Measurements from ENCODE around the gene CROCC2. TPM values are rescaled to one million over a fixed set of nuclear protein-coding genes. Genes with fewer than 3 reads are reported as not detected.

Gene CROCC2
- polyA plus RNA-seq, 1 donor: 0.09 TPM

- Histone ChIP-seq H3K4me3 (ENCODE audit: low read length) (no peak overlapping the region), H3K9me3 (ENCODE audit: control insufficient read depth, low read depth, low read length) (peaks cover 2% of the 10 kb centered on the region), H3K27me3 (ENCODE audit: control insufficient read depth, insufficient read depth, low read length) (peaks cover 25% of the 10 kb centered on the region), H3K36me3 (ENCODE audit: control insufficient read depth, insufficient read depth, low read length) (no peaks in the 10 kb centered on the region), H3K4me1 (ENCODE audit: control insufficient read depth, insufficient read depth, low read length) (peaks cover 3% of the 10 kb centered on the region), H3K27ac (ENCODE audit: low read length) (no peak overlapping the region)
- no peak for DNase-seq
- WGBS (ENCODE audit: insufficient coverage, low lambda C conversion rate): 70% methylated on average over 2 of the region's 20 CpGs
These were observed 5.6 kb downstream of the CROCC2 start for GRCh38 chr2:240911641-240912265.

DNA sequence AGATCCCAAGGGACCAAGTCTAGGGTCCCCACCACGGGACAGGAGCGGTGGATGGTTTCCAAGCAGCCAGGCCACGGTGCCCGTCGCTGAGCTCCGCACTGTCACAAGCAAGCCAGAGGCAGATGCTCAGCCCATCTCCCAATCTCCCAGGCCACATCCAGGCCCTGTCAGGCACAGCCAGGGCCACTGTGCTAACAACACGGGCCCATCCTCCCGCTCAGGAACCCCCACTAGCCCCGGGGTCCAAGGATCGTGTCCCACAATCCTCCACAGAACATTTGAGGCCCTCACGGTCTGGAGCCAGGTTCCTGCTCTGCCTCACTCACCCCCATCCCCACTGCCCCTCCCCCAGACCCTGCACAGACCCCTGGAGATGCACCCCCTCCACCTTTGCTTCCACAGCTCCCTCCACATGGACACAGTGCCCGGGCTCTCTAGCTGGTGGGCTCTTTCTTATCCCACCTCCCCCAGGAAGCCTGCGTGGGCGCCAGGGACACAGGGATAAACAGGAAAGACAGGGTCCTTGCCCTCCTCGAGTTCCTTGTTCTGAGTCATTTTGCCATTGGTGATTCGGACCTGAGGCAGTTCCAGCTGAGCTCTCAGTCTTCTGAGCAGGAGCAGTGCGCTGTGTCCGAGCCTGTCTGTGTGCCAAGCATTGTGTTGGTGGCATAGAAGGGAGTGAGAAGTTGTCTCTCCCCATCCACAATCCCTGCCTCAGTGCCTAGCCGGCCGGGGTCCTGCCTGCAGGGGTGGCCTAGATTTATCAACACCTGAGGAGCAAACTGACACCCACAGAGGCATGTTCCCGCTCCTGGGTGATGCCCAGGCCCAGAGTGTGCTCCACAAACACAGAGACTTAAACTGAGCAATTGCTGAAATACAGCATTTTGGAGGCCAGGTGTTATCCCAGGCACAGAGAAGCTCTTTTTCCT, 7.0 kb downstream of the CROCC2 start:
- no CpG with 5 or more reads among the region's 21 CpGs for WGBS (ENCODE audit: insufficient coverage, low lambda C conversion rate)
- Histone ChIP-seq H3K9me3 (ENCODE audit: control insufficient read depth, low read depth, low read length) (peaks cover 2% of the 10 kb centered on the region), H3K36me3 (ENCODE audit: control insufficient read depth, insufficient read depth, low read length) (no peaks in the 10 kb centered on the region), H3K27ac (ENCODE audit: low read length) (no peak overlapping the region), H3K27me3 (ENCODE audit: control insufficient read depth, insufficient read depth, low read length) (peaks cover 22% of the 10 kb centered on the region), H3K4me1 (ENCODE audit: control insufficient read depth, insufficient read depth, low read length) (peaks cover 10% of the 10 kb centered on the region), H3K4me3 (ENCODE audit: low read length) (no peak overlapping the region)
- DNase-seq: no peak

GRCh38 chr2:240913810-240914644, 7.9 kb downstream of the CROCC2 start:
- Histone ChIP-seq H3K4me1 (ENCODE audit: control insufficient read depth, insufficient read depth, low read length) (peaks cover 10% of the 10 kb centered on the region), H3K27ac (ENCODE audit: low read length) (no peak overlapping the region), H3K36me3 (ENCODE audit: control insufficient read depth, insufficient read depth, low read length) (no peaks in the 10 kb centered on the region), H3K4me3 (ENCODE audit: low read length) (no peak overlapping the region), H3K27me3 (ENCODE audit: control insufficient read depth, insufficient read depth, low read length) (peaks cover 22% of the 10 kb centered on the region), H3K9me3 (ENCODE audit: control insufficient read depth, low read depth, low read length) (peaks cover 2% of the 10 kb centered on the region)
- no CpG with 5 or more reads among the region's 36 CpGs for WGBS (ENCODE audit: insufficient coverage, low lambda C conversion rate)
- no peak for DNase-seq

GRCh38 chr2:240914645-240915525, 8.7 kb downstream of the CROCC2 start:
- Histone ChIP-seq H3K9me3 (ENCODE audit: control insufficient read depth, low read depth, low read length) (peaks cover 2% of the 10 kb centered on the region), H3K4me3 (ENCODE audit: low read length) (no peak overlapping the region), H3K36me3 (ENCODE audit: control insufficient read depth, insufficient read depth, low read length) (no peaks in the 10 kb centered on the region), H3K27me3 (ENCODE audit: control insufficient read depth, insufficient read depth, low read length) (peaks cover 22% of the 10 kb centered on the region), H3K4me1 (ENCODE audit: control insufficient read depth, insufficient read depth, low read length) (peaks cover 10% of the 10 kb centered on the region), H3K27ac (ENCODE audit: low read length) (no peak overlapping the region)
- no peak for DNase-seq
- WGBS (ENCODE audit: insufficient coverage, low lambda C conversion rate): no CpG with 5 or more reads among the region's 25 CpGs

DNA sequence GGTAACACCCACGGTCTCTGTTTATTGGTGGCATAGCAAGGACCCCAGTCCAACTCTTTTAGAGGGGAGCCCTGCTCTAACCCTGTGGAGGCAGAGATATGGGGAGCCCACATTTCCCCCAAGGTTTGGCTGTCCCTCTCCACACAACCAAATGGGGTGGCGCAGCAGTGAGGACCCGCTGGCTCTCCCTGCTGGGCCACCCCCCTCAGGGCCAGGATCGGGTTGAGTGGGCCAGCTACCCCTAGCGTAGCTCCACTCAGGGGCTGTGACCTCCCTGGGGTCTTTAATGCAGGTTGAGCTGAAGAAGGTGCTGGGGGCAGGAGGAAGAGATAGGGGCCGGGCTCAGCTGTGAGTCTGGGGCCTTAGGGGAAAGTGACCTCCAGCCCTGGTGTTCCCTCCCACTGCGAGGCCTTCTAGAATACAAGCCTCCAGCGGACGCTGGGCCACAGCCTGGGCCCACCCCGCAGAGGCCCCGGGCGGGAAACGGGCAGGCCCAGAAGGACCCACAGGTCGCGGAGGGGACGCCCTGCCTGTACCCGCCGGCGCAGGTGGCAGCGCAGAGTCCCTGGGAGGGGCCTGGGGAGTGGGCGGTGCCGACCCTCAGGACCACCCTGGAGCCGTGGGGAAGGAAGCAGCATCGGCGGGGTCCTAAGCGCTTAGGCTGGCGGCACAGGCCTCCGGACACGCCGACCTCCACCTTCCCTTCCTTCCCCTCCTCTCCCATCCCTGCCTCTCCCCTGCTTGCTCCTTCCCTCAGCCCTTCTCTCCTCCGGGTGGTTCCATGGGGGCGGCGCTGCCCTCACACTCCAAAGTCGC, 9.6 kb downstream of the CROCC2 start:
- peaks cover 22% of the 10 kb centered on the region for H3K27me3 ChIP-seq (ENCODE audit: control insufficient read depth, insufficient read depth, low read length)
- peaks cover 10% of the 10 kb centered on the region for H3K4me1 ChIP-seq (ENCODE audit: control insufficient read depth, insufficient read depth, low read length)
- WGBS (ENCODE audit: insufficient coverage, low lambda C conversion rate): no CpG with 5 or more reads among the region's 34 CpGs

DNA sequence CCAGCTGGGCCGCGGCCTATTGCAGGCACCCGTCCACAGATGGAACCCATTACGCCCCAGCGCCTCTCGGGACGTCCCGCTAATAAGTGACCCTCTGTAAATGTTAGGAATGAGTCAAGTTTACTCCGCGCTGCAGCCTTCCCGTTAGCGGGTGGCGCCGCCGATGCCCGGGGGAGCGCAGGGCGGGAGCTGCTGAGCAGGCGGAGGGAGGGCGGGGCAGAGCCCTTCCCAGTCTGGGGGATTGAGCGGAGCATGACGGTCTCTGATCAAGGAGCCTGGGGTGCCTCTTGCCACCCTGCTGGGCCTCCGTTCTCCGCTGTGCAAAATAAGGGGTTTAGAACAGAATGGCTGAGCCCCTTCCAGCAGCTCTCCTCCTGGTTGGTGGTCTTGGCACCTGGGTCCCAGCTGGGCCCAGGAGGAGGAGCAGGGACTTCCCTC, 10.5 kb downstream of the CROCC2 start:
- no CpG with 5 or more reads among the region's 24 CpGs for WGBS (ENCODE audit: insufficient coverage, low lambda C conversion rate)
- Histone ChIP-seq H3K4me1 (ENCODE audit: control insufficient read depth, insufficient read depth, low read length) (peaks cover 10% of the 10 kb centered on the region), H3K36me3 (ENCODE audit: control insufficient read depth, insufficient read depth, low read length) (no peaks in the 10 kb centered on the region), H3K27me3 (ENCODE audit: control insufficient read depth, insufficient read depth, low read length) (peaks cover 22% of the 10 kb centered on the region), H3K4me3 (ENCODE audit: low read length) (no peak overlapping the region), H3K27ac (ENCODE audit: low read length) (no peak overlapping the region), H3K9me3 (ENCODE audit: control insufficient read depth, low read depth, low read length) (peaks cover 2% of the 10 kb centered on the region)
- peak in 1 of 2 donors; percentile 47 for DNase-seq

More for the DNA sequence above, 9.6 kb downstream of the CROCC2 start:
- no peak for DNase-seq
- Histone ChIP-seq H3K9me3 (ENCODE audit: control insufficient read depth, low read depth, low read length) (peaks cover 2% of the 10 kb centered on the region), H3K36me3 (ENCODE audit: control insufficient read depth, insufficient read depth, low read length) (no peaks in the 10 kb centered on the region), H3K4me3 (ENCODE audit: low read length) (no peak overlapping the region), H3K27ac (ENCODE audit: low read length) (no peak overlapping the region)

DNA sequence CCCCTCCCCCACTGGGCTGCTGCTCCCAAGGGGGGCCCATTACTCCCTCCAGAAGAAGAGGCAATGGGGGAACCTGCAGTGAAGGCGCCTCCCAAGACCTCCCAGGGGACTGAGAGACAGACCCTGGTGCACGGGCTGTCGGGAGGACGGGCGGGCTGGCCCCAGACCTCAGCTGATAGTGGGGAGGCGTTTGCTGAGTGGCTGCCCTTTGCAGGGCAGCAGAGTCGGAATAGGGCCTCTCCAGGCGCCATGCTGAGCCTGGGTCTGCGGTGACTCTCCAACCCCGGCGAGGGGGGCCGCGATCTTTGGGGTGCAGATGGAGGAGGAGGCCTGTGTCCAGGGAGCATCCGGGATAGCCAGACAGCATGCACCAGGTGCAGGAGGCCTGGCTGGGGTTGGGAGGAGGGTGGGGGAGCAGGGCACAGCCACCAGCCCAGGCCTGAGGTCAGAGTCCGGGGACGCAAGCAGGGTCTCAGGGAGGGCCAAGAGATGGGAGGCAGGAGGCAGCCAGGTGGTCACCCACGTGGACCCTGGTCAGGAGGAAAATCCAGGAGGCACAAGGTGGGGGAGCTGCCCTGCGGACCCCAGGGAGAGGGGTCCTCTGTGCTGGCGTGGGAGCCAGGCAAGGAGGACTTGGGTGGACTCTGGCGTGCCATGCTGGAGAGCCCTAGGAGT, 11.0 kb downstream of the CROCC2 start:
- peaks cover 22% of the 10 kb centered on the region for H3K27me3 ChIP-seq (ENCODE audit: control insufficient read depth, insufficient read depth, low read length)
- DNase-seq: no peak
- peaks cover 10% of the 10 kb centered on the region for H3K4me1 ChIP-seq (ENCODE audit: control insufficient read depth, insufficient read depth, low read length)
- no peak overlapping the region for H3K4me3 ChIP-seq (ENCODE audit: low read length)
- H3K27ac ChIP-seq (ENCODE audit: low read length): no peak overlapping the region
- no peaks in the 10 kb centered on the region for H3K36me3 ChIP-seq (ENCODE audit: control insufficient read depth, insufficient read depth, low read length)
- WGBS (ENCODE audit: insufficient coverage, low lambda C conversion rate): no CpG with 5 or more reads among the region's 20 CpGs
- peaks cover 2% of the 10 kb centered on the region for H3K9me3 ChIP-seq (ENCODE audit: control insufficient read depth, low read depth, low read length)

DNA sequence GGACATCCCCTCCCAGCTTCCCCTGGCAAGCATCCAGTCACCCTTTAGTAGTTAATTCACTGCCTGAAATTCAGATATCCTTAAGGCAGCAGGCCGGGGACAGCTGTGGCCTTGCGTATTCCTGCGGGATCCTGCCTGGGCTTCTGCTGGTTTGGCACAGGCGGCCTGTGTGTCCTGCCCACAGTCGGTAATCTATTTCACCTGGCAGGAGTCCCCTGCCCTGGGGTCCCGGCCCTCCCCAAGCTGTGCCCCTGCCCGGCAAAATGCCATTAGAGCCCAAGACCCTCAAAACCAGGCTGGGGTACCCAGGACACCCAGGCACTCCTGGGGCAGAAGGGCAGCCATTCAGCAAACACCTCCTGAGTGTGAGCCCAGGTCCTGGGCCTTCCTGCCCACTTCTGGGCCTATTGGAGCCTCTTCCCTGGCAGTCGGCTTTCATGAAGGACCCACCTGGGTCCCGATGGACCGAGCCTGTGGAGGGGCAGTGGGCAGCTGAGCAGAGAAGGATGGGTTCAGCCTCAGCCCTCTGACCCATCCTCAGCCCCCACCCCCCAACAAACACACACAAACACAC, 11.6 kb downstream of the CROCC2 start:
- DNase-seq: no peak
- peaks cover 2% of the 10 kb centered on the region for H3K9me3 ChIP-seq (ENCODE audit: control insufficient read depth, low read depth, low read length)
- H3K36me3 ChIP-seq (ENCODE audit: control insufficient read depth, insufficient read depth, low read length): no peaks in the 10 kb centered on the region
- H3K4me1 ChIP-seq (ENCODE audit: control insufficient read depth, insufficient read depth, low read length): peaks cover 10% of the 10 kb centered on the region
- no CpG with 5 or more reads among the region's 10 CpGs for WGBS (ENCODE audit: insufficient coverage, low lambda C conversion rate)
- peaks cover 22% of the 10 kb centered on the region for H3K27me3 ChIP-seq (ENCODE audit: control insufficient read depth, insufficient read depth, low read length)
- no peak overlapping the region for H3K4me3 ChIP-seq (ENCODE audit: low read length)
- H3K27ac ChIP-seq (ENCODE audit: low read length): no peak overlapping the region

Data from large intestine (tissue), 3 donors.